NCI-H146 treated with DMSO at 0.1 percent for 48 hours (cell line): Measurements from ENCODE around the gene PIGX.
"Not testable (repeated sequence)": the region's sequence is repeated elsewhere in the genome, so short reads cannot be mapped to it uniquely, and the experiment has no call there.

Experiments used
- DNase-seq: peaks from one replicate; lab custom pipeline; 2025; ENCODE audit not compliant: unreplicated experiment; lab: John Stamatoyannopoulos, UW

PIGX gene

GRCh38 chr3:196700801-196701200, 11.4 kb upstream of the PIGX start:
- DNase-seq = no peak

DNA sequence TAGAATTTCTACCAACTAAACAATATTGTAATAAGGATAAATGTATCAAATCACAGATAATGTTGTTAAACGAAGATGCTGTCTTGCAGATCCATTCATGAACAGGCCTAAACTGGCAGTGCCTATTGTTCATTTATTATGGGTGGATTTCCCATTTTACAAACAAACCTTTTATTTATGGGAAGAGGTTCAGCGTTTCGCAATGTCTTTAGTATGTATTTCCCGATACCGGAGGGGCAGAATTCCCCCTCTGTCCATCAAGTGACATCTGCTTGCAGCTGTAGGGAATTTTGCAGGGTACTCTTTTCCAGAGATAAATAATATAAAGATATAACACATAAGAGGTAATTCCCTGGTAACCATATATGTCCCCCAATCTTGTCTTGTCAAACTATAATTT, 5.8 kb upstream of the PIGX start:
- DNase-seq = no peak

DNA sequence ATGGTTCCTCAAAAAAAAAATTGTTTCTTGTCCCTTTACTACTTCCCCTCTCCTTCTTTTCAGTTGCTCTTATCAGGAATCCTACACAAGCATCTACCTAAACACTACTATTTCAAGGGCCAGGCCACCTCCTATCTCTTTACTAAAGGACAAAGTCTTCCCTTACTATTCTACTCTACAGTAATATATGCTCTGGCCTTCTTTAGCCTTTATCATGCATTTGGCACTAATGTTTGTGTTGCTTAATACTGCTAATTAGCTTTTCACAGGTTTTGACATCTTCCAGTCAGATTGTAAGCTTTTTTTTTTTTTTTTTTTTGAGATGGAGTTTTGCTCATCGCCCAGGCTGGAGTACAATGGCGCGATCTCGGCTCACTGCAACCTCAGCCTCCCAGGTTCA, 5.4 kb upstream of the PIGX start:
- no peak for DNase-seq

- DNase-seq = no peak
Measured at GRCh38 chr3:196707566-196707965, 4.6 kb upstream of the PIGX start.

GRCh38 chr3:196708467-196708866, 3.7 kb upstream of the PIGX start:
- DNase-seq = no peak

- no peak for DNase-seq
Measured at GRCh38 chr3:196712514-196713413, 587 bp downstream of the PIGX start.

GRCh38 chr3:196717162-196717561, 5.0 kb downstream of the PIGX start:
- DNase-seq = not testable (repeated sequence)

- no peak for DNase-seq
Measured at GRCh38 chr3:196721097-196721496, 8.9 kb downstream of the PIGX start.

- DNase-seq = no peak
Measured at GRCh38 chr3:196726788-196727675, 14.9 kb downstream of the PIGX start.

DNA sequence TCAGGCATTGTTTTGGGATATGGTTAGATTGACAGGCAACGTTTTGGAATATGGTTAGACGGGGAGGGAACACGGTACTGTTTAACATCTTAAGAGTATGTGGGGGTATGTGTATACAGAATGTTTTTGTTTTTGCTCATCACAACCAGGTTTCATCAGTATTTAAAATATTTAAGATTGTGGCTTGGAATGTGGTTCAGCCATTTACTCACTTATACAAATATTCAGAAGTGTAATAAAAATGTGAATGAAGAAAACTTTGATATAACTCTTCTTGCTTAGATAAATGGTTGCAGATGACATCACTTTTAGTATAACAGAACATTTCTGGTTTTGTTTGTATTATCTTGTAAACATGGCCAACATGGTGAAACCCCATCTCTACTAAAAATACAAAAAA, 23.6 kb downstream of the PIGX start:
- DNase-seq = no peak

- DNase-seq = no peak
Measured at GRCh38 chr3:196736670-196737374, 24.6 kb downstream of the PIGX start.

GRCh38 chr3:196737655-196738054, 25.5 kb downstream of the PIGX start:
- peak; percentile 51 for DNase-seq

GRCh38 chr3:196739671-196740480, 27.7 kb downstream of the PIGX start, which contains the start of gene PAK2:
TSS of gene PAK2 (plus strand) at chr3:196739857. CDS start at chr3:196782647, 42,790 bp downstream.
- DNase-seq = peak; percentile 85

GRCh38 chr3:196740481-196741248, 28.5 kb downstream of the PIGX start:
- peak; percentile 54 for DNase-seq

- no peak for DNase-seq
Measured at GRCh38 chr3:196741249-196741889, 29.2 kb downstream of the PIGX start.

DNA sequence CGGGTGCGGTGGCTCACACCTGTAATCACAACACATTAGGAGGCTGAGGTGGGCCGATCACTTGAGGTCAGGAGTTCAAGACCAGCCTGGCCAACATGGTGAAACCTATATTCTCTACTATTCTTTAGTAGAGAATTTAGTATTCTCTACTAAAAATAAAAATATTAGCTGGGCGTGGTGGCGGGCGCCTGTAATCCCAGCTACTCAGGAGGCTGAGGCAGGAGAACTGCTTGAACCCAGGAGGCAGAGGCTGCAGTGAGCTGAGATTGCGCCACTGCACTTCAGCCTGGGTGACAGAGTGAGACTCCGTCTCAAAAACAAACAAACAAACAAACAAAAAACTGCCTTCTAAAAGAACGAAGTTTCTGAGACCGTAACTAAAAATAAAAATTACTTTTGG, 31.4 kb downstream of the PIGX start:
- not testable (repeated sequence) for DNase-seq

GRCh38 chr3:196749125-196749524, 36.9 kb downstream of the PIGX start:
- DNase-seq = no peak

GRCh38 chr3:196753201-196753600, 41.0 kb downstream of the PIGX start:
- no peak for DNase-seq
